ENCODE measurements around the gene TUBB2B.

- no peak for TF ChIP-seq CTCF (conservative IDR thresholded peaks at IDR 0.05 in 1 of 2, IDR thresholded peaks at IDR 0.05 in 1 of 2; ENCODE audit: extremely low read depth in 1 of 2, insufficient read depth in 1 of 2, low read depth in 1 of 2, low read length in 2 of 2)
- no peak for TF ChIP-seq EZH2 (IDR thresholded peaks at IDR 0.05; ENCODE audit: borderline replicate concordance, low read length)
Observed at GRCh38 chr6:3221578-3221977, 5.9 kb downstream of the TUBB2B start.

Data from mammary epithelial cell (primary cell).